Stimulated activated CD4-positive, alpha-beta T cell treated with anti-CD3 and anti-CD28 coated beads, Interleukin-12 subunit alpha, Interleukin-12 subunit beta, amount 100 ng/mL, for 48 hours (primary cell): ENCODE results near the gene KIF25.

ENCODE experiments used
- DNase-seq, 3 donors: peaks; one replicate each; pipeline ENCODE4 v3.0.0-alpha.2; 2020; ENCODE audit warnings: low read depth in 2 of 3, low spot score in 1 of 3

KIF25 gene

DNA sequence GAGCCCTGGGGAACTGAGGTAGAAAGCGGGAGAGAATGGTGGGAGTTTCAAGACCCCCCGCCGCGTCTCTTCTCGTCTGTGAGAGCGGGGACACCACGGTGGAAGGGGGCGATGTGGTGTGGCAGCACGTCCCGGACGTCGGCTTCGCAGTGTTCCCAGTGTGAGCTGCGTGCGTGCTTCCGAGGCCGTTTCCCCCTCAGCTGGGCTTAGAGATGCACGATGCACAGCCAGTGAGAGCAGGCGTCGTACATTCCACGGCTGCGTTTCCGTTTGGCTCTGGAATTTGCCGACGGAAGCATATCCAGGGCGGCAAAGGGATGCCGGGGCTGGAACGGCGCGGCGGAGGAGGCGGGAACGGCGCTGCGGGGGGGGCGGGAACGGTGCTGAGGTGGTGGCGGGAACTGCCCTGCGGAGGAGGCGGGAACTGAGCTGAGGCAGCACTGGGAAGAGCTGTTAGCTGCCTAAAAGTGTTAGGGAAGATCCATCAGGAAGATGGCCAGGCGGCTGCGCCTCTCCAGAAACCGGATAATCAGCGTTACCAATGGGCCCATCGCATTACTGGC is 37.7 kb downstream of the KIF25 start:
- no peak for DNase-seq

DNA sequence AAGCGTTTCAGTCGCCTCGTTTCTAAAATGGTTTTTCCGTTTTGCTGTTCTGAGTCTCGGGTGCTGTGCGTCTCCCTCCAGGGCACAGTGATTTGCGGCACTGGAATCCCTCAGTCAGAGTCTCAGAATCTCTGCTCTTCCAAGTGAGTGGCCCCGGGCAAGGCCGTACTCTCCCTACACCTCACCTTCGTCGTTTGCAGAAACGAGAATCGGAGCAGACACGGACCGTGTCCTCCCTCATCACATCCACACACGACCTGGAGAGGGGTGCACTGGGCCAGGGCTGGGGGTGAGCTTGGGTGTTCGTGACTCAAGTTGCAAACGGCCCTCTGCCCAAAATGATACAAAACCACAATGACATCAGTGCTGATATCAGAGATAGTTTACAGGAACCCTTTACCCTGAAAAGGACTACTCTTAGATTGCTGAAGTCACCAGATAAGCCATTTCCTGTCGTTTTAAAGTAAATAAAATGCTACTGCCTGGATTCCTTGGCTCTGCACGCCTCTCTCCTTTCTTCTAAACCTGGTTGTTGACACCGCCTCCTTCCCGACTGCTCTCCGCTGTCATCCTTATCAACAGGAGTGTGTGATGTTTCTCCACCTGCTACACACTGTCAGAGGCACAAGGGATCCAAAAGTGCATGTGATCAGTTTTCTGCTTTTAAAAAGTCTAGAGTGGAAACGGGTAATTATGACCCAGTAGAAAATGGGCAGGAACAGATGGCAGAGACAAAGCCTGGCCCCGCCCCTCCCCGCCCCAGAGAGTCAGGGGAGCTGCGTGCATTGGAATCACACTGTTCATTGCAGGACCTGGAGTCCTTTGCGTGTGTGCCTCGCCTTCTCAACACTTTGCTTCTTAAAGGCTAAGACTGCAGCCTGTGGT is 38.4 kb downstream of the KIF25 start:
- DNase-seq = no peak

GRCh38 chr6:168037242-168037641 is 39.8 kb downstream of the KIF25 start:
- DNase-seq = no peak

GRCh38 chr6:168037856-168038255 is 40.4 kb downstream of the KIF25 start:
- no peak for DNase-seq

DNA sequence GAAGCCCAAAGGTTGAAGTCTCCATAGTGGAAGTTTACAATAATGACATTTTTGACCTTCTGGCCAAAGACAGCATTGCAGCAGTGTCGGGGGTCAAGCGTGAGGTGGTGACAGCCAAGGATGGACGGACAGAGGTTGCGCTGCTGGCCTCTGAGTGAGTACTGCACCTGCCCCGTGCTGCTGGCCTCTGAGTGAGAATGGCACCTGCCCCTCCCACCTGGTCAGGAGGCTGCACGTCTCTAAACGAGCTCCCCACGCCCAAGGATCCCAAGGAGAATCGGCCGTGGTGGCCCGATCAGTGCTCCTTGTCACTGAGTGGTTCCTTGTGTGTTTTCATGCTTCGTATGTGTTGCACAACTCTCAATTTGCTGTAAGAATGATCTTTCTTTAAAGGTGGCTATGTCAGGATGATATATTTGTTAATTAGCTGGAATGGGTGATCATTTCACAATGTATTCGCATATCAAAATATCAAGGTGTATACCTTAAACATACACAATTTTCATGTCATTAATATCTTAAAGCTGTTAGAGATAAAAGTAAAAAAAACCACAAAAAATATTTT is 41.2 kb downstream of the KIF25 start:
- no peak for DNase-seq

GRCh38 chr6:168039301-168039700 is 41.8 kb downstream of the KIF25 start:
- no peak for DNase-seq

- no peak for DNase-seq
Observed at GRCh38 chr6:168039849-168040248, 42.4 kb downstream of the KIF25 start.

DNA sequence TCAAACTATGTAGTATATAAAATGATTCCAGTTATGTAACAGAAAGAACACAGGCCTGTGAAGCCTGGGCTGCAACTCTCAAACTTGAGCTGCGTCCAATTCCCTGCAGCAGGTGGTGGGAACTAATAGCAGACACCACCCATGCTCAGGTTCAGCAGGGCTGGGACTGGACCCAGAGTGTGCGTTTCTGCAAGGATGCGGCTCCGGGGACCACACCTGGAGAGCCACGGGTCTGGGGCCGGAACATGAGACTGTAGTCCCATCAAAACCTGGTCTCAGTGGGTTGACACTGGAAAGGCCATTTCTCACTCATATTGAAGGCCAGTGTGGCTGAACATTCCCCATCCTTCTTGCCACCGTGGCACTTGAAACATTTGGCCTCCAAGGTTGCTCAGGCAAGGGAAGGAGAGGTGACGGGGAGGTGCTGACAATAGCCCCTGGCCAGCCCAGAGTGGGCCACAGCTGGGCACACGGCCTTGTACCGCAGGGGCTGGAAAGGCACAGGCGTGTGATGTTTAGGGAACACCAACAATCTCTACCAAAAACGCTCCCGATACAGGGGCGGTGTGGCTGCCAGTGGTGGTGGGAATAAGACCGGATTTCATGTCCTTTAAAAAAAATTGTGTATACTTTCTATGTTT is 43.5 kb downstream of the KIF25 start:
- no peak for DNase-seq

DNA sequence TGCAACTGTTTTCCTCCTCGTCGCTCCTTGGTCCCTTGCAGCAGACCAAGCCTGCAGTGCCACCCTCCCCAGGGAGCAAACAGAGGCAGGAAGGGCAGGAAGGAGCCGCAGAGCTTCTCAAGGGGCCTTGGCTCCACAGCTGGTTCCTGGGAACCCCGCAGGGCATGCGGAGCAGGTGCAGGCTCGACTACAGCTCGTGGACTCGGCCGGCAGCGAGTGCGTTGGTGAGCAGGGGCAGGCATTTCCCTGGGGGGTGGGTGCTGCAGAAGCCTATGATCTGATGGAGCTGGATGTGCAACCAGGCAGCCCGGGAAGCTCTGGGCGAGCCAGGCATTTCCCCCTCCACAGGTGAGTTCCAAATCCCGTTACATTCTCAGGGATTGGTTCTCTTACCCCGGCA is 44.5 kb downstream of the KIF25 start:
- DNase-seq = no peak

DNA sequence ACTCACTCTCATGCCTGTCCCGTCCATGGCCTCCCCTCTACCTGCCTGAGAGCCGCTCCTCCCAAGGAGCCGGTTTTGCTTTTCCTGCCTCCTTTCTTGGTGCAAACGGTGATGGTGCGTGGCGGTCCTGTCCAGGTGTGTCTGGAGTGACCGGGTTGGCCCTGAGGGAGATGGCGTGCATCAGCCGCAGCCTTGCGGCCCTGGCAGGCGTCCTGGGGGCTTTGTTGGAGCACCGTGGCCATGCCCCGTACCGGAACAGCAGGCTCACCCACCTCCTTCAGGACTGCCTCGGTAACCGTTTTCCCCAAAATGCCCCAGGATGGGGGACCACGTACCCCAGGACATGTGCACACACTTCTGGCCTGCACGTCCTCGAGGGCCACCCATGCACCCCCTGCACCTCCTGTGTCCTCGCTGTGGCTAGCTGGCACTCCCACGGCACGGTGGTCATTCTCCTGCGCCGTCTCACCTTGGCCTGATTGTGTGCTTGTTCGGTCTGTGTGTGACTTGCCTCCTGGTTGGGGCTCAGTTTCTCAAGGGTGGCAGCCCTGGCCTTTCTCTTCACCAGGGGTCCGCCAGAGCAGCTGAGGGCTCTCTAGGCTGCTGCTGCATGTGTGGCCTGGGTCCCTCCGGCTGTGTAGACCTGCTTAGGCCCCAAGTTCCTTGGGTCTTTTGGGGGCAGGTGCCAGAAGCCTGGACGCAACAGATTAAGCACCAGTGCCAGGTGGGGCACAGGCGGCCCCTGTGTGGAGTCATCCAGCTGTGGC is 45.1 kb downstream of the KIF25 start:
- no peak for DNase-seq

DNA sequence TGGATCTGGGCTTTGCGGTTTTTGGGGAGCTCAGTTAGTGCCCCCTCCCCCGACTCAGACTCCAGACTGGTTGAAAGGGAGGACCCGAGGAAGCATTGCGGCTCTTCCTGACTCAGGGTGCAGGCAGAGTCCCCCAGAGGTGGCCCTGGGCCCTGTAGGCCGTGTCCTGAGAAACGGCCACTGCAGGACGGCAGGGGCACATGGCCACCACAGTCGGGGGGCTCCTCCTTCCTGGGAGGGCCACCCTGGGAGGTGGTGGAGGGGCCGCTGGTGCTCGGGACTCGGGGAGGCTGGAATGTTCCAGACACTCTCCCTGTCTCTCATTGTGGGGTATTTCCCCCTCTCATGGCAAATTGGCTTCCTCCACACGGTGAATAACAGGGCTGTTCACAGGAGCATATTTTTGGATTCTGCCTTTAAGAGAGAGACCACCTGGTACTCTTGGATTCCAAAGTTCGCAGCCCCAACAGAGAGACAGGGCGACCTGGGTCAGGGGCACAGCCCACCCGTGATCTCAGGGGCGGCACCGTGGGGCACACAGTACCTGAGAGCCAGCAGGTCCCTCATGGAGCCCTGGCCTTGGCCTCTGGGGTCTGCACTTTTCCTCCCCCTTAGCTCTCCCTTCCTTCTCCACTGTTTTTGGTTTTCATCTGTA is 45.8 kb downstream of the KIF25 start:
- no peak for DNase-seq

DNA sequence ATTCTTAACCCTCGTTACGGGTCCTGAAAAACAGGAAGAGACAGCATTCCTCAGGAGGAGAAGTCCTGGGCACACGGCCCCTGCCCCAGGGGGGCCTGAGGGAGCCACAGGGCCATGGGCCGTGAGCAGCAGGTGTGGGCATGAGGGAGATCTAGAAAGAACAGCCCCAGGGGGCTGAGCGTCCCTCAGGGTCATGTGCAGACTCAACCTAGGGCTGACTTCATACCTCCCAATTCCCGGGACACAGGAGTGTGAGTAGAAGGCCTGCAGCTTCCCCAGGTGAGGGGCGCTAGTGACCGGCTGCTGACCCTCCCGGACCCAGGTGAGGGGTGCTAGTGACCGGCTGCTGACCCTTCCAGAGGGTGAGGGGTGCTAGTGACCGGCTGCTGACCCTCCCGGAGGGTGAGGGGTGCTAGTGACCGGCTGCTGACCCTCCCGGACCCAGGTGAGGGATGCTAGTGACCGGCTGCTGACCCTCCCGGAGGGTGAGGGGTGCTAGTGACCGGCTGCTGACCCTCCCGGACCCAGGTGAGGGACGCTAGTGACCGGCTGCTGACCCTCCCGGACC is 46.5 kb downstream of the KIF25 start:
- no peak for DNase-seq

DNA sequence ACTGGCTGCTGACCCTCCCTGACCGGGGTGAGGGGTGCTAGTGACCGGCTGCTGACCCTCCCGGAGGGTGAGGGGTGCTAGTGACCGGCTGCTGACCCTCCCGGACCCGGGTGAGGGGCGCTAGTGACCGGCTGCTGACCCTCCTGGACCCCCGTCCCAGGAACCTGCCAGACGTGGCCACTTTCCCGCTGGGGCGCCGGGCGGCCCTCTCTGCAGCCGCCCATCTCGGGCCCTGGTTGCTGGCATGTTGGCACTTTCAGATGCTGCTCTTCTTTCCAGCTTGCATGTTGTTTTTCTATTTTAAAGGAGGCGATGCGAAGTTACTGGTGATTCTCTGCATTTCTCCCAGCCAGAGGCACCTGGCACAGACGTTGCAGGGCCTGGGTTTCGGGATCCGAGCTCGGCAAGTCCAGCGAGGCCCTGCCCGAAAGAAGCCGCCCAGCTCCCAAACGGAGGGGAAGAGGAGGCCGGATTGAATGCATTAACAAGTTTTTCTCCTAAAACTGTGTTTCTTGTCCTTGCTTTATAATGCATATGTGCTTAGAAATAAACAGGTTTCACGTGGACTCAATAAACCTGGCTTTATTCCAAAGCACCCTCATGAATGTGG is 47.2 kb downstream of the KIF25 start:
- no peak for DNase-seq

GRCh38 chr6:168045141-168045691 is 47.7 kb downstream of the KIF25 start:
- no peak for DNase-seq

GRCh38 chr6:168045706-168046620 is 48.5 kb downstream of the KIF25 start:
- no peak for DNase-seq

DNA sequence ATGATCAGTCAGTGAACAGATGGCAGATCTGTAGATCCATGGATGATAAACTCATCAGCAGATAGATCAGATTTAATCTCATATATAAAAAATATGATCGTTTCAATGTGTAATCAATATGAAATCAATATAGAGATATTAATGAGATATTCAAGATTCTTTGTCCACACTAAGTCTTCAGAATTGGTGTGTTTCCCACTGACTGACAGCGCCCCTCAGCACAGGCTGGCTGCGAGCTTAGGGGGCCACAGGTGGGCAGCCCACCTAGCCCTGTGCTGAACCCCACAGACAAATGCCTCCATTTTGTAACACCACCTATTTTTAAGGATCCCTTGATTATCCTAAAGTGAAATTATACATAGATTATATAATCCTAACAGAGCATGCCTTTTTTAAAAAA is 49.2 kb downstream of the KIF25 start:
- no peak for DNase-seq

- no peak for DNase-seq
Observed at GRCh38 chr6:168047841-168048723, 50.6 kb downstream of the KIF25 start.

DNA sequence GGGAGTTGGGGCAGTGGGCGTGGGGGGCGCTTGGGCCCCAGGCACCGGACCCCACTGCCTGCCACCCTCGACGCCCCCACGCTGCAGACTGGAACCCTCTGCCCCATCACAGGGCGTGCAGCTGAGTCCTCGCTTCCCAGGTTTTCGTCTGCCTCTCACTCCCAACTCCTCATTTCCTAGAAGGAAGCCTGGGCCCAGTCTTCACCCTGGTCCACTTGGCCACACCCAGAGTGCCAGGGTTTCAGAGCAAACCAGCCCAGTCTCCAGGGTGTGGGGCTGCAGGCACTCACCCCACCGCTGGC is 51.2 kb downstream of the KIF25 start:
- DNase-seq = no peak
